ENCODE results near the gene CLCA2.

GRCh38 chr1:86389307-86389706, 34.7 kb upstream of the CLCA2 start:
- TF ChIP-seq CTCF (IDR thresholded peaks at IDR 0.05) (no peak), POLR2A (IDR thresholded peaks at IDR 0.05) (no peak), POLR2AphosphoS5 (IDR thresholded peaks at IDR 0.05) (no peak)
